Neural cell (in vitro differentiated cells): ENCODE results near the gene SLC16A13. TPM values are rescaled to one million over a fixed set of nuclear protein-coding genes. Genes with fewer than 3 reads are reported as not detected.

Source experiments
- H2AFZ ChIP-seq: fragments of 200-600, 300-800 bp; sonication (generic), shearing (Covaris generic); 2 replicates; pipeline ENCODE4 v1.6.0; 2014; ENCODE audit warnings: low read depth, mild to moderate bottlenecking, antibody characterized with exemption, low read length, moderate library complexity
- H3F3A ChIP-seq: fragments of 200-600 bp; shearing (Covaris generic); 2 replicates; pipeline ENCODE4 v1.6.1; 2016; ENCODE audit warnings: mild to moderate bottlenecking, moderate library complexity, mixed read lengths, antibody characterized with exemption, low read length; ENCODE audit not compliant: insufficient read depth, poor library complexity, severe bottlenecking
- H3K27ac ChIP-seq: fragments of 200-600, 300-800 bp; sonication (generic), shearing (Covaris generic); 2 replicates; pipeline ENCODE4 v1.5.1; 2014; ENCODE audit warnings: mild to moderate bottlenecking, low read length, moderate library complexity
- H3K27me3 ChIP-seq: fragments of 300-800, 200-600 bp; sonication (generic), shearing (Covaris generic); 2 replicates; pipeline ENCODE4 v1.6.0; 2014; ENCODE audit warnings: mild to moderate bottlenecking, low read depth, low read length, moderate library complexity; ENCODE audit not compliant: insufficient read depth
- H3K36me3 ChIP-seq: fragments of 300-800, 200-600 bp; sonication (generic), shearing (Covaris generic); 2 replicates; pipeline ENCODE4 v1.5.1; 2014; ENCODE audit warnings: mild to moderate bottlenecking, antibody characterized with exemption, low read length, moderate library complexity; ENCODE audit not compliant: insufficient read depth
- H3K4me2 ChIP-seq: fragments of 300-800, 200-600 bp; sonication (generic), shearing (Covaris generic); 2 replicates; pipeline ENCODE4 v1.6.0; 2014; ENCODE audit warnings: mild to moderate bottlenecking, low read length
- H3K4me3 ChIP-seq: fragments of 300-800, 200-600 bp; sonication (generic), shearing (Covaris generic); 2 replicates; pipeline ENCODE4 v1.5.1; 2014; ENCODE audit warnings: mild to moderate bottlenecking, low read length, moderate library complexity
- H3K79me2 ChIP-seq: fragments of 200-600 bp; shearing (Covaris generic); replicated peaks from 2 replicates; pipeline ENCODE4 v1.6.0; 2014; ENCODE audit warnings: mild to moderate bottlenecking, low read length, moderate library complexity; ENCODE audit not compliant: insufficient read depth
- H3K9ac ChIP-seq: fragments of 300-800, 200-600 bp; sonication (generic), shearing (Covaris generic); 2 replicates; pipeline ENCODE4 v1.6.1; 2016; ENCODE audit warnings: mild to moderate bottlenecking, low read length, mixed read lengths
- H3K9me2 ChIP-seq: fragments of 200-600 bp; shearing (Covaris generic); 2 replicates; pipeline ENCODE4 v1.6.1; 2016; ENCODE audit warnings: mild to moderate bottlenecking, low read length, mixed read lengths; ENCODE audit not compliant: insufficient read depth
- H3K9me3 ChIP-seq: fragments of 200-600, 300-800 bp; sonication (generic), shearing (Covaris generic); 2 replicates; pipeline ENCODE4 v1.6.1; 2016; ENCODE audit warnings: mild to moderate bottlenecking, mixed run types, low read length, moderate library complexity, mixed read lengths
- H4K20me1 ChIP-seq: fragments of 200-600 bp; shearing (Covaris generic); 2 replicates; pipeline ENCODE4 v1.6.1; 2016; ENCODE audit warnings: mild to moderate bottlenecking, mixed run types; ENCODE audit not compliant: insufficient read depth
- EP300 ChIP-seq: fragments of 450-650 bp; conservative IDR thresholded peaks from 2 replicates; pipeline ENCODE4 v1.6.1; 2014; ENCODE audit warnings: antibody characterized with exemption, mild to moderate bottlenecking, moderate library complexity; ENCODE audit not compliant: poor library complexity, severe bottlenecking
- EZH2 ChIP-seq: fragments of 200-600, 300-800 bp; shearing (Covaris generic), sonication (generic); IDR thresholded peaks from 2 replicates; pipeline ENCODE4 v1.6.1; 2014; ENCODE audit warnings: antibody characterized with exemption, low read length, borderline replicate concordance, mild to moderate bottlenecking; ENCODE audit not compliant: insufficient read depth, poor library complexity, severe bottlenecking
- MXI1 ChIP-seq: fragments of 450-650 bp; conservative IDR thresholded peaks from 2 replicates; pipeline ENCODE4 v1.6.1; 2014; ENCODE audit warnings: antibody characterized with exemption, mild to moderate bottlenecking; ENCODE audit not compliant: poor library complexity, severe bottlenecking
- POLR2AphosphoS5 ChIP-seq: IDR thresholded peaks from 2 replicates; pipeline ENCODE4 v1.6.1; 2012
- RAD21 ChIP-seq: fragments of 450-650 bp; conservative IDR thresholded peaks from 2 replicates; pipeline ENCODE4 v1.6.1; 2014; ENCODE audit warnings: antibody characterized with exemption, mild to moderate bottlenecking, moderate library complexity
- SMC3 ChIP-seq: fragments of 450-650 bp; conservative IDR thresholded peaks from 2 replicates; pipeline ENCODE4 v1.6.1; 2014; ENCODE audit warnings: antibody characterized with exemption, mild to moderate bottlenecking, moderate library complexity; ENCODE audit not compliant: poor library complexity
- TAF1 ChIP-seq: IDR thresholded peaks from 2 replicates; pipeline ENCODE4 v1.6.1; 2012; ENCODE audit warnings: low read depth
- polyA plus RNA-seq: library from polyadenylated mRNA; depleted of rRNA; stranded (reverse); fragments of >200 nt; gene quantifications from 2 replicates; pipeline ENCODE4 v1.2.3, GENCODE V29; 2014
- TF ChIP-seq, protein P1 (sequence below): fragments of 450-650 bp; IDR thresholded peaks from 2 replicates; pipeline ENCODE4 v1.5.1; 2014; ENCODE audit warnings: antibody characterized with exemption, mild to moderate bottlenecking, moderate library complexity; ENCODE audit not compliant: poor library complexity, severe bottlenecking
- TF ChIP-seq, protein P2 (sequence below): IDR thresholded peaks from 2 replicates; pipeline ENCODE4 v1.6.1; 2012; ENCODE audit warnings: borderline replicate concordance

The SLC16A13 gene
- polyA plus RNA-seq, 1 donor from 2014 or later: not detected

DNA sequence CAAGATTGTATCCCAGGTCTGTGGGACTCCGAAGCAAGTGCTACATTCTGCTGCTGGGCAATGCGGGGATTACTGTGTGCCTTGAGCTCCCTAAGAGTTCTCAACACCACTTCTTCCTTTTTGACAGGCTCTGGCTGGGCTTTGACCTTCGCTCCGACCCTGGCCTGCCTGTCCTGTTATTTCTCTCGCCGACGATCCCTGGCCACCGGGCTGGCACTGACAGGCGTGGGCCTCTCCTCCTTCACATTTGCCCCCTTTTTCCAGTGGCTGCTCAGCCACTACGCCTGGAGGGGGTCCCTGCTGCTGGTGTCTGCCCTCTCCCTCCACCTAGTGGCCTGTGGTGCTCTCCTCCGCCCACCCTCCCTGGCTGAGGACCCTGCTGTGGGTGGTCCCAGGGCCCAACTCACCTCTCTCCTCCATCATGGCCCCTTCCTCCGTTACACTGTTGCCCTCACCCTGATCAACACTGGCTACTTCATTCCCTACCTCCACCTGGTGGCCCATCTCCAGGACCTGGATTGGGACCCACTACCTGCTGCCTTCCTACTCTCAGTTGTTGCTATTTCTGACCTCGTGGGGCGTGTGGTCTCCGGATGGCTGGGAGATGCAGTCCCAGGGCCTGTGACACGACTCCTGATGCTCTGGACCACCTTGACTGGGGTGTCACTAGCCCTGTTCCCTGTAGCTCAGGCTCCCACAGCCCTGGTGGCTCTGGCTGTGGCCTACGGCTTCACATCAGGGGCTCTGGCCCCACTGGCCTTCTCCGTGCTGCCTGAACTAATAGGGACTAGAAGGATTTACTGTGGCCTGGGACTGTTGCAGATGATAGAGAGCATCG lies 2.4 kb downstream of the SLC16A13 start:
- H3K27ac ChIP-seq: no peak overlapping the region
- no peaks in the 10 kb centered on the region for H3K9me2 ChIP-seq
- no peak overlapping the region for H3K4me2 ChIP-seq
- no peaks in the 10 kb centered on the region for H4K20me1 ChIP-seq
- no peaks in the 10 kb centered on the region for H3K36me3 ChIP-seq
- no peak overlapping the region for H3K4me3 ChIP-seq
- peaks cover 20% of the 10 kb centered on the region for H3K27me3 ChIP-seq
- TF ChIP-seq EZH2 (no peak), TAF1 (no peak), MXI1 (no peak), EP300 (no peak), SMC3 (no peak), POLR2AphosphoS5 (no peak), RAD21 (no peak)
- TF ChIP-seq, protein P1, sequence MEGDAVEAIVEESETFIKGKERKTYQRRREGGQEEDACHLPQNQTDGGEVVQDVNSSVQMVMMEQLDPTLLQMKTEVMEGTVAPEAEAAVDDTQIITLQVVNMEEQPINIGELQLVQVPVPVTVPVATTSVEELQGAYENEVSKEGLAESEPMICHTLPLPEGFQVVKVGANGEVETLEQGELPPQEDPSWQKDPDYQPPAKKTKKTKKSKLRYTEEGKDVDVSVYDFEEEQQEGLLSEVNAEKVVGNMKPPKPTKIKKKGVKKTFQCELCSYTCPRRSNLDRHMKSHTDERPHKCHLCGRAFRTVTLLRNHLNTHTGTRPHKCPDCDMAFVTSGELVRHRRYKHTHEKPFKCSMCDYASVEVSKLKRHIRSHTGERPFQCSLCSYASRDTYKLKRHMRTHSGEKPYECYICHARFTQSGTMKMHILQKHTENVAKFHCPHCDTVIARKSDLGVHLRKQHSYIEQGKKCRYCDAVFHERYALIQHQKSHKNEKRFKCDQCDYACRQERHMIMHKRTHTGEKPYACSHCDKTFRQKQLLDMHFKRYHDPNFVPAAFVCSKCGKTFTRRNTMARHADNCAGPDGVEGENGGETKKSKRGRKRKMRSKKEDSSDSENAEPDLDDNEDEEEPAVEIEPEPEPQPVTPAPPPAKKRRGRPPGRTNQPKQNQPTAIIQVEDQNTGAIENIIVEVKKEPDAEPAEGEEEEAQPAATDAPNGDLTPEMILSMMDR: no peak
- TF ChIP-seq, protein P2, sequence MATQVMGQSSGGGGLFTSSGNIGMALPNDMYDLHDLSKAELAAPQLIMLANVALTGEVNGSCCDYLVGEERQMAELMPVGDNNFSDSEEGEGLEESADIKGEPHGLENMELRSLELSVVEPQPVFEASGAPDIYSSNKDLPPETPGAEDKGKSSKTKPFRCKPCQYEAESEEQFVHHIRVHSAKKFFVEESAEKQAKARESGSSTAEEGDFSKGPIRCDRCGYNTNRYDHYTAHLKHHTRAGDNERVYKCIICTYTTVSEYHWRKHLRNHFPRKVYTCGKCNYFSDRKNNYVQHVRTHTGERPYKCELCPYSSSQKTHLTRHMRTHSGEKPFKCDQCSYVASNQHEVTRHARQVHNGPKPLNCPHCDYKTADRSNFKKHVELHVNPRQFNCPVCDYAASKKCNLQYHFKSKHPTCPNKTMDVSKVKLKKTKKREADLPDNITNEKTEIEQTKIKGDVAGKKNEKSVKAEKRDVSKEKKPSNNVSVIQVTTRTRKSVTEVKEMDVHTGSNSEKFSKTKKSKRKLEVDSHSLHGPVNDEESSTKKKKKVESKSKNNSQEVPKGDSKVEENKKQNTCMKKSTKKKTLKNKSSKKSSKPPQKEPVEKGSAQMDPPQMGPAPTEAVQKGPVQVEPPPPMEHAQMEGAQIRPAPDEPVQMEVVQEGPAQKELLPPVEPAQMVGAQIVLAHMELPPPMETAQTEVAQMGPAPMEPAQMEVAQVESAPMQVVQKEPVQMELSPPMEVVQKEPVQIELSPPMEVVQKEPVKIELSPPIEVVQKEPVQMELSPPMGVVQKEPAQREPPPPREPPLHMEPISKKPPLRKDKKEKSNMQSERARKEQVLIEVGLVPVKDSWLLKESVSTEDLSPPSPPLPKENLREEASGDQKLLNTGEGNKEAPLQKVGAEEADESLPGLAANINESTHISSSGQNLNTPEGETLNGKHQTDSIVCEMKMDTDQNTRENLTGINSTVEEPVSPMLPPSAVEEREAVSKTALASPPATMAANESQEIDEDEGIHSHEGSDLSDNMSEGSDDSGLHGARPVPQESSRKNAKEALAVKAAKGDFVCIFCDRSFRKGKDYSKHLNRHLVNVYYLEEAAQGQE: no peak
- H3K79me2 ChIP-seq: no peaks in the 10 kb centered on the region
- H3F3A ChIP-seq: no peaks in the 10 kb centered on the region
- H2AFZ ChIP-seq: no peak overlapping the region
- H3K9me3 ChIP-seq: no peaks in the 10 kb centered on the region
- no peak overlapping the region for H3K9ac ChIP-seq

DNA sequence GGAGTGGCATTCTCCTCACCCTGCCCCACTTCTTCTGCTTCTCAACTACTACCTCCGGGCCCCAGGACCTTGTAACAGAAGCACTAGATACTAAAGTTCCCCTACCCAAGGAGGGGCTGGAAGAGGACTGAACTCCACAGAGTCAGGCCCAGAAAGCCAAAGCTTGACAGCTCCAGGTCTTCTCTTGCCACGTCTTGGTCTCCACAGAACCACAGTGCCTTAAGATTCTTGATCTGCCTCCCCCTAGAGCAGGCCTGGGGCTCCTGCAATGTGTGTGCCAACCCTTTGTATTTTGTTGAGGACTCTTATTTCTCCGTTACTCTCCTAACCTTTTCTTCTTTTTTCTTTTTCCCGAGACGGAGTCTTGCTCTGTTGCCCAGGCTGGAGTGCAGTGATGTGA lies 4.0 kb downstream of the SLC16A13 start:
- H3F3A ChIP-seq: no peaks in the 10 kb centered on the region
- no peak overlapping the region for H3K27ac ChIP-seq
- peaks cover 35% of the 10 kb centered on the region for H3K27me3 ChIP-seq
- no peaks in the 10 kb centered on the region for H3K9me2 ChIP-seq
- H4K20me1 ChIP-seq: no peaks in the 10 kb centered on the region
- no peak overlapping the region for H3K4me3 ChIP-seq
- no peak overlapping the region for H3K4me2 ChIP-seq
- H3K9ac ChIP-seq: no peak overlapping the region
- no peak for TF ChIP-seq MXI1
- TF ChIP-seq TAF1: no peak
- TF ChIP-seq POLR2AphosphoS5: no peak
- no peak for TF ChIP-seq EZH2
- TF ChIP-seq RAD21: no peak
- TF ChIP-seq SMC3: no peak
- TF ChIP-seq, protein P1: no peak
- no peak overlapping the region for H2AFZ ChIP-seq
- no peaks in the 10 kb centered on the region for H3K9me3 ChIP-seq
- no peaks in the 10 kb centered on the region for H3K79me2 ChIP-seq
- H3K36me3 ChIP-seq: no peaks in the 10 kb centered on the region
